Left cardiac atrium (tissue), 4 donors: ENCODE results near the gene AAK1. TPM values are rescaled to one million over a fixed set of nuclear protein-coding genes. Genes with fewer than 3 reads are reported as not detected.

ENCODE experiments used
- ATAC-seq, 2 donors: fragments of 200-7000 bp; cut with Tn5 transposase; one replicate each; pipeline ENCODE4 v1.9.1; 2020; ENCODE audit warnings: mild to moderate bottlenecking in 2 of 2, moderate library complexity in 2 of 2
- DNase-seq: peaks from one replicate; pipeline ENCODE4 v3.0.0-alpha.2; 2020
- intact Hi-C, 2 donors: fragments of 100-400 bp; cut with DNase I; formaldehyde crosslinking; loops; one replicate each; pipeline versions ENCODE4 v1.14.1 to v1.15.1; 2022 to 2023
- total RNA-seq, 2 donors: library from RNA; stranded (reverse); fragmentation: NEBNext Ultra II Directional; extraction: Animal tissue kit (Norgen Biotek cat#: 25700); gene quantifications; one replicate each; pipeline ENCODE4 v1.2.1, GENCODE V29; 2021
- donor health status: DM: no; HTN: yes; CAD: no.
- donor health status: DM: no; HTN: yes; CAD: no; lungs with severe emphysema.
- donor health status: DM: yes; HTN: yes; CAD: no.
- donor health status: Dilated cardiomyopathy.

The AAK1 gene
- total RNA-seq, 2 donors from 2014 or later, result 44.0 to 64.7 TPM

DNA sequence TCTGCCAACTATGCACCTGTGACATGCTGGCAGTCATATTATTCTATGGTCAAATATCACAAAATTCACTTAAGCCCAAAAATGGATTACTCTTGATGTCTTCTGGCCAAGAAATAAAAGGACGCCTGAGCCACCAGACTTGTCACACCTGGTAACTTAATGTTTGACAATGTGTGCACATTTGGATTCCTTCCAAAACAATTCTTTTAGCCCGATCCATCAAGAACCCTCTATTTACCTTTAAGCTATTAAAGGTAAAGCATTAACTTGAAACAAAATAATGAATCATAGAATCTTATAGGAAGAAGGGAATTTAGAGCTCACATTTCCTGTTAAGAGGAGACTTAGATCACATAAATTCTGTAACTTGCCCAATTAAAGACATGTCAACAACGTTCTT is 159.8 kb downstream of the AAK1 start:
- DNase-seq, result no peak
- ATAC-seq, result no peak
- intact Hi-C loops, result no loop called here

DNA sequence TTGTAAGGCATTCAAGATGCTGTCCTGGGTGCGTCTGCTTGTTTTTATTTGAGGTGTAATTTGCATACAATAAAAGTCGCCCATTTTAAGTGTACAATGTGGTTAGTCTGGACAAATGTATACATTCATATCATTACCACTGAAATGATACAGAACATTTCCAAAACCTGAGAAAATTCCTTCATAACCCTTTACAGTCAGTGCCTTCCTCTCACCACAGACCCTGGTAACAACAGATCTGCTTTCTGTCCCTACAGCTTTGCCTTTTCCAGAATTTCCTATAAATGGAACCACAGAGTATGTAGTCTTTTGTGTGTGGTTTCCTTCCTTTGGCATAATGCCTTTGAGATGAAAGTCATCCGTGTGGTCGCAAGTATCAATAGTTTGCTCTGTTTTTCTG is 160.5 kb downstream of the AAK1 start:
- intact Hi-C loops, result no loop called here
- DNase-seq (no peak), ATAC-seq (no peak)

DNA sequence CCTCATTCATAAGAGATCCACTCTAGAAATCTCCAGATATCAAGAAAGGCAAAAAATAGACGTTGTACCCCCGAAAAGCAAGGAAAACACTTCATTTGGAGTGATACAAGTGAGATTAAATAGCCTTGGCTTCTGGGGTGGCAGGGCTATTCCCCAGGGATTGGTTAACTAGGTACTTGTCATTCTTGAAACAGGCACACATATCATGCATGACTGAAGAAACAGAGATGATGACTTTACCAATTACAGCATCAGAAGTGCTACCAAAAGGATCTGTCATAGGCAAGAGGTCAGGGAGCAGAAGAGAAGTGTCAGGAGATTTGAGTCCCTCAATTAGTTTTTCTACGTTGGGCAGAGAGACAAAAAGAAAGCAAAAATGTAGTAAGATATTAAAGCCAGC is 161.1 kb downstream of the AAK1 start:
- intact Hi-C loops, result no loop called here
- DNase-seq (no peak), ATAC-seq (no peak)

DNA sequence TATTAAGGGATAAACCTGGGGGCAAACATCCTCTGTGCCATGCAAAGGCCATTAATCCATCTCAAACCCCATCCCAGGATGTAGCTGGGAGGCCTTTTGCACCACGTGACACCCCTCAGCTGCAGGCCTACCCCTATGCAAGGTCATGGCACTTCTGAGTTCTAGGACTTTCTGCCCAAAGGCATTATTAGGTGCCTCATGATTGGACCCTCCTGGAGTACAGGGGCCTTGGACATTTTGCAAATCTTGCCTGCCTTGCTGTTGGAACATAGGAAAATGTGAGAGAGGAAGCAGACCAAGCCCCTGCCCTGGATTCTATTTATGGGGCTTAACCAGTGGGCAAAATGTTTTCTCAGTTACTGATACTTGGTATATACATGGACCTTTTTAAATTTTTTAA is 162.1 kb downstream of the AAK1 start:
- DNase-seq, result no peak
- no peak for ATAC-seq
- intact Hi-C loops, result no loop called here

DNA sequence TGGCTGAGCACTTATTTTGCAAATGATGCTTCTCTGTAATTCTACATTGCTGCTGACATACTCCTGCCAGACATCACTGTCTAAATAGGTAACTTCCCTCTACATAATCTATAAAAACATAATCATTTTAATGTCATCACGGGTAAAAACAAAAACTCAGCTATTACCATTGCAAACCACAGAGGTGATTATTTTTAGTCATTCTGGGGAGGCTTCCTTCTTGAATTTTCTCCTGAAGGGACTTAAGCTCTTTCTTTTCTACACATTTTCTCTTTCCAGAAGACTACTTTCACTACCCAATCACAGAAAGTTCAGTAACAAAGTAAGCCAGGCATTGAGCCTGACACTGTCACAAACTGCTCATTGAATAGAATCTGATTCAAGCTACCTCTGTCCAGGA is 165.9 kb downstream of the AAK1 start:
- ATAC-seq (no peak), DNase-seq (no peak)
- intact Hi-C loops, result no loop called here

- intact Hi-C loops, result no loop called here
- no peak for DNase-seq
These were observed 168.9 kb downstream of the AAK1 start for GRCh38 chr2:69474688-69475087.

GRCh38 chr2:69471793-69472192 is 171.7 kb downstream of the AAK1 start:
- DNase-seq (no peak), ATAC-seq (no peak)
- intact Hi-C loops, result no loop called here

More at GRCh38 chr2:69474688-69475087, 168.9 kb downstream of the AAK1 start:
- ATAC-seq, result no peak

- ATAC-seq (no peak), DNase-seq (no peak)
- intact Hi-C loops, result no loop called here
These were observed 172.6 kb downstream of the AAK1 start for GRCh38 chr2:69470911-69471310.

DNA sequence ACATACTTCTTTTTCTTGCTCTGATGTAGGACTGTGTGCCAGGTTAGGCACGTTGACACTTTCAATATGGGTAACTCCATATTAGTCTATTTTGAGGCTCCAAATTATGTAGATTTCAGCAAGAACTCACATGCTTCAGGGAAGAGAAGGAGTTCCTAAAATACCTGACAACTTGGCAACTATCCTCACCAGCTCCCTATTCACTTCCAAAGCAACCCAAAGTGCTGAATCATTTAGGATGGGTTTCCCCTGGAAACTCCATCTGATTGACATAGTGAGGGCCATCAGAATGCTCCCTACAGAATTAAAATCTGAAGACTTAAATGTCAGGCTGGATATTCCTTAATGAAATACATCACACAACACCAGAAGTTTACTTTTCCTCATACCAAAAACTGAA is 173.8 kb downstream of the AAK1 start:
- DNase-seq (no peak), ATAC-seq (peak in 1 of 2 donors; percentile 53)
- intact Hi-C loops, result no loop called here

DNA sequence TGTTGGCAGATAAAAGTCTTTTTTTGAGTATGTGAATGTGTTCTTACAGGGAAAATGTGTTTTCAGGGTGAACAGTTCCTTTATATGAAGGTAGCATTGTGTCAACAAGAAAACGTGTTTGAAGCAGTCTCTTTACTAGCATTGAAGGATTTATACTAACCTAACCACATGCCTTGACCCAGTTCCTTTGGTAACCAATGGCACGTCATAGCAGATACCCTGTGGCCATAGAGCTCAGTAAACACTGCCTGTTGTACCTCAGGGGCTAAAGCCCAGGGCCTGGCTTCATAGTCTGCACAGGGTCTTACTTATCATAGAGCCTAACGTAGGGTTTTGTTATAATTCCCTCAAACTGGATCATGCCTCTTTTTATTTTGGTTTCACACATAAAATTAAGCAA is 174.2 kb downstream of the AAK1 start:
- no peak for ATAC-seq
- intact Hi-C loops, result no loop called here
- no peak for DNase-seq

- no peak for ATAC-seq
- DNase-seq, result no peak
- intact Hi-C loops, result no loop called here
These were observed 176.8 kb downstream of the AAK1 start for GRCh38 chr2:69466728-69467127.

- intact Hi-C loops, result no loop called here
- ATAC-seq (peak; percentile 63 to 83), DNase-seq (peak; percentile 59)
These were observed 177.8 kb downstream of the AAK1 start for GRCh38 chr2:69465513-69466456.

GRCh38 chr2:69464575-69464974 is 179.0 kb downstream of the AAK1 start:
- intact Hi-C loops, result no loop called here
- ATAC-seq (peak; percentile 71 to 94), DNase-seq (peak; percentile 51)

DNA sequence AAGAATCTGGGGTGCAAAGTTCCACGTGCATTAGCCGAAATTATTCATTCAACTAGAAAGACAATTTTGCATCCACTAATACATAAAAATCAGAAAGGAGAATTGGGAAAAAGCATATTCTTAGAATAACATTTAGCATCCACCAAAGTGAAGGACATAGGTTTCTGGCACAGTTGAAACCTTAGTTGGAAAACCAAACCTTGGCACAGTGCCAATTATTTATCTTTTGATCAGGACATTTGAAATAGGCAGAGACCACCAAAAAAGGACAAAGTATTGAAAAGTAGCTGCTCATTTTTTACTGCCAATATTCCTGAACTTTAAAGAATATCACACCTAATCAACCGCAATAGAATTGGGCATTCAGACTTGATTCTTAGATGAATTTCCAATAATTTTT is 180.8 kb downstream of the AAK1 start:
- no peak for ATAC-seq
- intact Hi-C loops, result no loop called here
- DNase-seq, result no peak

DNA sequence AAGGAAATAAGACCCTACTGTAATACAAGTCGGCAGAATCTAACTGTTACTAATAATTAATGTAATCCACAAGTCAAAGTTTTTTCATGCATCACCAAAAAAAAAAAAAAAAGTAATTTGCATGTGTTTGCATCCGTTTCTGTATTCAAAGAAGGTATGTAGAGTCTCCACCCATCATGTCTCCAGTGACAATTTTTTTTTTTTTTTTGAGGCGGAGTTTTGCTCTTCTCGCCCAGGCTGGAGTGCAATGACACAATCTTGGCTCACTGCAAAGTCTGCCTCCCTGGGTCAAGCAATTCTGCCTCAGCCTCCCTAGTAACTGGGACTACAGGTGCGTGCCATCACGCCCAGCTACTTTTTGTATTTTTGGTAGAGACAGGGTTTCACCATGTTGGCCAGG is 182.1 kb downstream of the AAK1 start:
- no peak for ATAC-seq
- DNase-seq, result no peak
- intact Hi-C loops, result no loop called here

DNA sequence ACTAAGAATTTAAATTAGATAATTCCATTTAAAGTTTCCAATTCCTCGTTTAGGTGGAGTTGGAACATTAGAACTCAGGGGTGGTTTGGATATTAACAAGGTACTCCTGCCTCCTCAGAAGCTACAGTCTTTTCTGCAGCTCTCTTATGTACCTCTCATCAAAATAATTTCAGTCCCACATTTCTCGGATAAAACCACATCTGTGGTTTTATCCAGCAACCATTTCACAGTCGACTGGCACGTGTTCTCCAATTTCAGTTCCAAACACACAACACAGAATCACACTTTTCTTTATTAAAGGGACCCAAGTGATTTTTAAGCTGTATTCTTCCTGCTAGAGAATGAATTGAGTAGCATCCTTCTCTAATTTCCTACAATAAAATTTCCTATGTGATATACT is 183.6 kb downstream of the AAK1 start:
- ATAC-seq, result no peak
- intact Hi-C loops, result no loop called here
- DNase-seq, result no peak

- intact Hi-C loops, result no loop called here
- no peak for DNase-seq
These were observed 186.5 kb downstream of the AAK1 start for GRCh38 chr2:69456950-69457445.

DNA sequence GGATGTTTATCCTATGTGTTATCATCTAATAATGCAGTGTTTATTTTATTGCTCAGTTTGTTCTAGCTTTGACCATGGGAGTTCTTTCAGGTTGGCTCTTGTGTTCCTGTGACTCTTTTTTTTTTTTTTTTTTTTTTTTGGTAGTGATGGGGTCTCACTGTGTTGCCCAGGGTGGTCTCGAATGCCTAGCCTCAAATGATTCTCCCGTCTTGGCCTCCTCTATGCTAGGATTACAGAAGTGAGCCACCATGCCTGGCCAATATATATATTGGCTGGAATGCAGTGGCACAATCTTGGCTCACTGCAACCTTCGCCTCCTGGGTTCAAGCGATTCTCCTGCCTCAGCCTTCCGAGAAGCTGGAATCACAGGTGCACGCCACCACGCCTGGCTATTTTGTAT is 187.4 kb downstream of the AAK1 start:
- intact Hi-C loops, result no loop called here
- DNase-seq (no peak), ATAC-seq (no peak)

More at GRCh38 chr2:69456950-69457445, 186.5 kb downstream of the AAK1 start:
- no peak for ATAC-seq

DNA sequence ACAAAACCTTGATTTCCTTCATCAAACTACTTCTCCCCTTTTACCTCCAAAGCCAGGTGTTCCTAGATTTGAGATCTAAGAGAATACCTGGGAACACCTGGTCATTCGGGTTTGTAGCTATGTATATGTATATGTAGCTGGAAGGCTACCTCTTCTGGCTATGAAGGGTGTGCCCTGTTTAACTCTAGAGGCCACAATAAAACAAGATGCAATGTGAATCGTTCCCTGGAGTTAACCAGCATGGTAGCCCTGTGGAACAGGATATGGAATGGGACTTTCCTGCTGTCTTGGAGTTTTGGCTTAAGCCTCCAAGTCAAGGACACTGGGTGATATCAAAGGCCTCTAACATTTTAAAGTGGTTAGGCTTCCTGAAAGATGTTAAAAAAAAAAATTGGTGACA is 188.6 kb downstream of the AAK1 start:
- ATAC-seq (no peak), DNase-seq (no peak)
- intact Hi-C loops, result no loop called here

DNA sequence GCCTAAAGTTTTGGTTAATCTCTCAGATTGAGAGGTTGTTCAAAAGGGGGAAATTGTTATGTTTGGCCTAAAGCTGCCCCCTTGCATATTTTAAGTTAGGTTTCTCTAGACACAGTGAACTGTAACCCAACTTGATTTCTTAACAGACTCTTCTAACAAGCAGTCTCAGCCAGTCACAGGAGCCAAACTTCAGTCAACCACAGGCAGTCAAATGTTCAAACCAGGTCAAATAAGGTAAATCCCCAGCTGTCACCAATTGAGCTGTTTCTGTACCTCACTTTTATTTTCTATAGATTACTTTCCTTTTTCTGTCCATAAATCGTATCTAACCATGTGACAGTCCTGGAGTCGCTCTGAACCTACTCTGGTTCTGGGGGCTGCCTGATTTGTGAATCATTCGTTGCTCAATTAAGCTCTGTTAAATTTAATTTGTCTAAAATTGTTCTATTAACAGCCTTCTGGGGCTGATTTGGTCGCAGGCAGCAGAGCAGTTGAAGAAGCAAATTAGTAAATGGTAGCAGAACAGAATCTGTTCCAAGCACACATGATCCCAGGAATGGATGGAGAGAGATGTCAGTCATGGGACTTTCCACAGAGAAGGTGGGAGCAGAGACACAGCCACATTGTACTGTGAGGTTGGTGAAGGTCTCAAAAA is 189.9 kb downstream of the AAK1 start:
- intact Hi-C loops, result no loop called here
- ATAC-seq (peak in 1 of 2 donors; percentile 67), DNase-seq (no peak)
